ENCODE results near the gene TCEANC. TPM values are rescaled to one million over a fixed set of nuclear protein-coding genes. Genes with fewer than 3 reads are reported as not detected.
A peak's percentile ranks its signal among the peaks of the same experiment; 100 is the strongest.

Gene TCEANC
- total RNA-seq, 4 donors from 2014 or later = 2.9 to 4.1 (median 3.3) TPM

- H3K4me1 ChIP-seq = peaks cover 47 to 68% of the 10 kb centered on the region in 2 donors
- TF ChIP-seq CTCF (IDR thresholded peaks at IDR 0.05 in 4 of 5, conservative IDR thresholded peaks at IDR 0.05 in 1 of 5) = no peak
- no peak for TF ChIP-seq POLR2A (IDR thresholded peaks at IDR 0.05)
- H3K27me3 ChIP-seq = no peaks in the 10 kb centered on the region
- no peak overlapping the region for H3K27ac ChIP-seq
- in situ Hi-C loops (cut with MboI; ENCODE audit: low sequenced_read_pairs in 4 of 4) = no loop called here
- intact Hi-C loops (cut with DNase I; ENCODE audit: low total_unique reads) = no loop called here
- H3K36me3 ChIP-seq = no peaks in the 10 kb centered on the region
- H3K4me3 ChIP-seq = no peak overlapping the region
- no peaks in the 10 kb centered on the region for H3K9me3 ChIP-seq
- no peak for ATAC-seq
- no peak for DNase-seq
These were observed 44.5 kb downstream of the TCEANC start for GRCh38 chrX:13697455-13697854.

- DNase-seq = no peak
These were observed 45.0 kb downstream of the TCEANC start for GRCh38 chrX:13697976-13698375.

GRCh38 chrX:13698432-13698831 lies 45.5 kb downstream of the TCEANC start:
- H3K4me1 ChIP-seq = peaks cover 37 to 58% of the 10 kb centered on the region in 2 donors
- no peaks in the 10 kb centered on the region for H3K36me3 ChIP-seq
- H3K27me3 ChIP-seq = no peaks in the 10 kb centered on the region
- no peak for DNase-seq
- TF ChIP-seq POLR2A (IDR thresholded peaks at IDR 0.05) (no peak), CTCF (IDR thresholded peaks at IDR 0.05 in 4 of 5, conservative IDR thresholded peaks at IDR 0.05 in 1 of 5) (no peak)
- intact Hi-C loops (cut with DNase I; ENCODE audit: low total_unique reads) (no loop called here), in situ Hi-C loops (cut with MboI; ENCODE audit: low sequenced_read_pairs in 4 of 4) (no loop called here)
- no peak overlapping the region for H3K27ac ChIP-seq
- H3K9me3 ChIP-seq = no peaks in the 10 kb centered on the region
- ATAC-seq = no peak
- no peak overlapping the region for H3K4me3 ChIP-seq

More at GRCh38 chrX:13697976-13698375, 45.0 kb downstream of the TCEANC start:
- intact Hi-C loops (cut with DNase I; ENCODE audit: low total_unique reads) = no loop called here
- TF ChIP-seq POLR2A (IDR thresholded peaks at IDR 0.05) (no peak), CTCF (IDR thresholded peaks at IDR 0.05 in 4 of 5, conservative IDR thresholded peaks at IDR 0.05 in 1 of 5) (no peak)
- Histone ChIP-seq H3K36me3 (no peaks in the 10 kb centered on the region), H3K9me3 (no peaks in the 10 kb centered on the region), H3K4me3 (no peak overlapping the region), H3K27me3 (no peaks in the 10 kb centered on the region), H3K27ac (no peak overlapping the region), H3K4me1 (peaks cover 42 to 63% of the 10 kb centered on the region in 2 donors)
- no peak for ATAC-seq
- in situ Hi-C loops (cut with MboI; ENCODE audit: low sequenced_read_pairs in 4 of 4) = no loop called here

DNA sequence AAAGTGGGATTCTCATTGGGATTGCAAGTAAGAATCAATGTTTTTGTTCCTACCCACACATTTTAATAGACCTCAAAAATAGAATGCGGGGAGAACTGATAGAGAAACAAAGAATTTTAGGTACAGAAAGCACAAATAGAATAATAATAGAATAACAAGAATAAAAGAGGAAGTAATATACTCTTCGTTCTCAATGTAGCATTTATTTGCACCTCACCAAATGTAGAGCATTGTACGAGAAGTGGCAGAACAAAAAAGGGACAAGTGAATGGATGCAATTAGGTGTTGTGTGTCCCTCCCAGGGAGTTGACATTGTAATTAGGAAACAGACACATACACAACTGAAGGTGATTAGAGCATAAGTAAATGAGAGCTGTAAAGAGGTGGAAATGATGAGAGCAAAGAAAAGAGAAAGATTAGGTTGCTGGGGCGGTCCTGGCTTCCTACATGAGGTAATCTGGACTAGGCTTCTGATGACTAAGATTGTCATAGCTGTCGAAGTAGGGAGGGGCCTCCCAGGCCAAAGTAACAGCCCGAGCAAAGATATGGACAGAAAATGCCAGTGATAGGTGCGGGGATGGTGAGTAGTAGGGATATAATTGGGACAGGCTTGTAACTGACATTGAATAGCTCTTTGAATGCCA lies 46.4 kb downstream of the TCEANC start:
- in situ Hi-C loops (cut with MboI; ENCODE audit: low sequenced_read_pairs in 4 of 4) = no loop called here
- TF ChIP-seq POLR2A (IDR thresholded peaks at IDR 0.05) (no peak), CTCF (IDR thresholded peaks at IDR 0.05 in 4 of 5, conservative IDR thresholded peaks at IDR 0.05 in 1 of 5) (no peak)
- intact Hi-C loops (cut with DNase I; ENCODE audit: low total_unique reads) = no loop called here
- Histone ChIP-seq H3K4me3 (no peak overlapping the region), H3K4me1 (peaks cover 35 to 54% of the 10 kb centered on the region in 2 donors), H3K36me3 (no peaks in the 10 kb centered on the region), H3K9me3 (no peaks in the 10 kb centered on the region), H3K27ac (peak overlapping the region in 2 of 4 donors; percentile 39 to 41), H3K27me3 (no peaks in the 10 kb centered on the region)
- peak in 1 of 2 donors; percentile 25 for DNase-seq
- peak; percentile 68 for ATAC-seq

GRCh38 chrX:13700380-13700779 lies 47.4 kb downstream of the TCEANC start:
- intact Hi-C loops (cut with DNase I; ENCODE audit: low total_unique reads) = no loop called here
- Histone ChIP-seq H3K27ac (peak overlapping the region in 1 of 4 donors; percentile 41), H3K4me1 (peaks cover 27 to 44% of the 10 kb centered on the region in 2 donors), H3K4me3 (no peak overlapping the region), H3K36me3 (no peaks in the 10 kb centered on the region), H3K27me3 (no peaks in the 10 kb centered on the region), H3K9me3 (no peaks in the 10 kb centered on the region)
- in situ Hi-C loops (cut with MboI; ENCODE audit: low sequenced_read_pairs in 4 of 4) = no loop called here
- TF ChIP-seq POLR2A (IDR thresholded peaks at IDR 0.05) (no peak), CTCF (IDR thresholded peaks at IDR 0.05 in 4 of 5, conservative IDR thresholded peaks at IDR 0.05 in 1 of 5) (no peak)
- ATAC-seq (no peak), DNase-seq (no peak)

Data from gastrocnemius medialis (tissue), 4 donors.